Left kidney (tissue), 2 donors: ENCODE measurements around the gene ATG4B. TPM values are rescaled to one million over a fixed set of nuclear protein-coding genes. Genes with fewer than 3 reads are reported as not detected.

ENCODE experiments used
- DNase-seq: peaks from one replicate; pipeline ENCODE4 v3.0.0-alpha.2; 2013
- polyA plus RNA-seq: library from polyadenylated mRNA; unstranded; fragments of 120-200 nt; gene quantifications from one replicate; pipeline ENCODE4 v1.2.1, GENCODE V29; 2013; ENCODE audit not compliant: insufficient read length

Gene ATG4B
- polyA plus RNA-seq, 1 donor = 105 TPM

DNA sequence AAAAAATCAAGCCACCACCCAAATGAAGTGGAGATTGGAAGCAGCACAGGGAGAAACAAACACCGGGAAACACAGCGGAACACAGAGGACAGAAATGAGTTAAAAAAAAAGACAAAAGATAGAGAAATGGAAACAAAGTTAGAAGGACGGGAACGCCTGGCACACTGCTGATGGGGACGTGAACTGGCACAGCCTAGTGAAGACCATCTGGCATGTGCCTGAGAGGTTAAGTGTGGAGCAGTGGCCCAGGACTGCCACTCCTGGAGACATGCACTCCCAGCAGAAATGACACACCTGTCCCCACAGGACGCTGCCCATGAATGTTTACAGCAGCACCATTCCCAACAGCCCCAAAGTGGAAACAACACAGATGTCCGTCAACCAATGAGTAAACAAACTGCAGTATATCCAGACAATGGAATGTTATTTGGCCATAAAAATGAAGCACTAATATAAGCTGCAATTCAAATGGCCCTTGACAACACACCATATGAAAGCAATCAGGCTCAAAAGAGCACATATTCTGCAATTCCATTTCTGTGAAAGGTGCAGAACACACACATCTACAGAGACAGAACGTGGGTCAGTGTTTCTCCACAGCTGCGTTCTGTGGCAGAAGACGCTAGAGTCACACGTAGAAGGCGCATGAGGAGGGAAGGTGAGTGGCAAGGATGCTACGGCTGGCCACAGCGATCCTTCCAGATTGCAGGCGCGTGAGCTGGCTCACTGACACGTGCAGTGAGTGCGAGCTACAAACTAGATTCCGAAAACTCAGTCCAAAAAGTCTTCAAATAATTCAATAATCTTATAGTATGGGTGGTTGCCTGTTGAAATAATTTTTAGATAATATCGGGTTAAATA, 25.1 kb upstream of the ATG4B start:
- DNase-seq = no peak

- no peak for DNase-seq
These were observed 24.3 kb upstream of the ATG4B start for GRCh38 chr2:241613017-241613780.

- no peak for DNase-seq
These were observed 22.5 kb upstream of the ATG4B start for GRCh38 chr2:241615041-241615440.

DNA sequence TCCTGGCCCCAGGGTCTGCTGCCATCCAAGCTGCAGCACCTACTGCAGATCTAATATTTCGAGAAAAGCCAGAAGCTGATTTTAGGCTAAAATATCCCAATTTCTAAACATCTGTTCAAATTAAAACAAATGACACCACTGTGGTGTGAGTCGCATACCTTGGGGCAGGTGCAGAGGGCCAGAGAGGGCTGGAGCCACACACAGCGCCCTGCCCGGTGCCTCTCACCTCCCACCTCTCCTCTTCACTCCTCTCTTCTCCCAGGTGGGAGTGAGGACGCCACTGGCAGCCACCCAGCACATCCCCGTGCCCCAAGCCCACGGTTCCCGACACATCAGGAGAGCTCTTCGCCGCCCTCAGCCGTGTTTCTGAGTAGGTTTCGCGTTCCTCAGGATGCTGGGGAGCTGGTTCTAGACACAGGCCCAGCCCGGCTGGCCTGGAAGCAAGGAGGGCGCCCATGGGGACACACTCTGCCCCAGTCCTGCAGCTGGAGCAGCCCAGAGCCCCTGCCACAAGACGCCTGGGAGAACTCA, 21.9 kb upstream of the ATG4B start:
- no peak for DNase-seq

- no peak for DNase-seq
These were observed 21.0 kb upstream of the ATG4B start for GRCh38 chr2:241616168-241617125.

GRCh38 chr2:241617431-241618154, 19.9 kb upstream of the ATG4B start:
- no peak for DNase-seq

DNA sequence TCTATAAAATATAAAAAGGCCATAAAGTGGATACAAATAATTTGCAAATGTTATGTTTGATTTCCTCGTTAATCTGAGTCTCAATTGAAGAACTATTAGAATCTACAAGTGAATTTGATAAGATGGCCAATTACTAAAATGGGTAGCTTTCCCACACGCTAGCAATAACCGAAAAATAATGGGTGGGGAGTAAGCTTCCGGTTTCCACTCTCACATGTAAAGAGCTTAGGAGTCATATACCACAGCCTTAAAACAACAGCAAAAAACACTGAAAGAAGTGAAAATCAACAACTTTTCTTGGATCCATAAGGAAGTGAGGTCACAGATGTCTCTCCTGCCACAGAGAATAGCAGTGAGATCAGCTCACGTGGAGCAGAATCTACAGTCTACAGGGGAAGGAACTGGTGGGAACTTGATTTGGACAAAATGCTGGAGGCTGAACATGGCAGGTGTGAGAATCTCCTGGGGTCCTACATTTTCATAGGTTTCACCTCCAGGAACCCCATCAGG, 19.1 kb upstream of the ATG4B start:
- no peak for DNase-seq

- no peak for DNase-seq
These were observed 18.7 kb upstream of the ATG4B start for GRCh38 chr2:241618829-241619228.

- DNase-seq = no peak
These were observed 17.7 kb upstream of the ATG4B start for GRCh38 chr2:241619597-241620418.

DNA sequence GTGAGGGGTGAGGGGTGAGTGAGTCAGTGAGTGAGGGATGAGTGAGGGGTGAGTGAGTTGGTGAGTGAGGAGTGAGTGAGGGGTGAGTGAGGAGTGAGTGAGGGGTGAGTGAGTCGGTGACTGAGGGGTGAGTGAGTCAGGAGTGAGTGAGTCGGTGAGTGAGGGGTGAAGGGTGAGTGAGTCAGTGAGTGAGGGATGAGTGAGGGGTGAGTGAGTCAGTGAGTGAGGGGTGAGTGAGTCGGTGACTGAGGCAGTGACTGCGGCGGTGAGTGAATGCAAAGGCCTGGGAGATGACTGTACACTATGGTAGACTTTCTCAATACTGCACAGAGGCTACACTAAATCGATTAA, 17.1 kb upstream of the ATG4B start:
- no peak for DNase-seq

DNA sequence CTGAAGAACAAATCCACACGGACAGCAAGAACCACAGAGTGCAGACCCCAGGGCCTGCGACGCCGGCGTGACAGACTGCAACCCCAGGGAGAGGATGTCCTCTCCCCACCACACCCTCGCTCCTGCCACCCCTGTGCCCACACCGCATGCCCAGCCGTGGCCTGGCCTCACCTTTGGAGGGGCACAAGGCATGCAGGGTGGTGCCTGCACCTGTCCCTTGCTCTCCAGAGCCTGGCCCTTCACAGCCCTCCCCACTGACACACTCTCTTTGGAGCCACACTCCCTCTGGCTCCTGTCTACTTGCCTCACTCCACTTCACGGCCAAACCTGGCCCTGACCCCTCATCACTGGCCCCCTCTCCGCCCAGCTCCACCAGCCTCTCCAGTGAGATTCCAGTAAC, 9.8 kb upstream of the ATG4B start:
- no peak for DNase-seq

DNA sequence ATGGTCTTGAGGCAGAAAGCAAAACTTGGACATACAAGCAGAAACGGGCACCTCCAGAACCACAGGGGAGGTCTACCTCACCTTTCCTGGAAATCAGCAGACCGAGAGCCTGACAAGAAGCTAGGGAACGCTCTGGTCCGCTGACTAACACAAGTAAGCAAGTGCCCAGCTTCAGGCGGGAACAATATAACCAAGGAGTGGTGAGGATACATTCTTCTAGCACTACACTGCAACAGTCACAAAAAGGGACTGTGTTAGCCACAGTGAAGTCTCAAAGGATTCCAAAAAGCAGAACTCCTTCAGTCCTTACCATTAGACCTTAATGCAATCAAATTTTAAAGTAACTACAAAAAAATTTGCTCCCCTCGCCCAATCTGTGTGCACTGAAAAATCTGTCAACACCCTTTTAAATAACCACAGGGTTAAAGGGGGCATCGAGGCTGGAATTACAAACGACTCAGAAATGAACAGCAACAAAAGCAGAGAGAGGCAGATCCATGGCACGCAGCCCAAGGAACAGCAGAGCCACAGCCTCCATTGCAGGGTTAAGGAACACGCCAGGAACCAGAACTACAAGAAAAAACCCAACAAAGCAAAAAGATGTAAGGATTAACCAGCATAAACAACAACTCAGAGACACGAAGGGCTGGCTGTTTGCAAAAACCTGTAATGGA, 7.6 kb upstream of the ATG4B start:
- DNase-seq = no peak

- DNase-seq = no peak
These were observed 4.8 kb upstream of the ATG4B start for GRCh38 chr2:241632478-241633325.

DNA sequence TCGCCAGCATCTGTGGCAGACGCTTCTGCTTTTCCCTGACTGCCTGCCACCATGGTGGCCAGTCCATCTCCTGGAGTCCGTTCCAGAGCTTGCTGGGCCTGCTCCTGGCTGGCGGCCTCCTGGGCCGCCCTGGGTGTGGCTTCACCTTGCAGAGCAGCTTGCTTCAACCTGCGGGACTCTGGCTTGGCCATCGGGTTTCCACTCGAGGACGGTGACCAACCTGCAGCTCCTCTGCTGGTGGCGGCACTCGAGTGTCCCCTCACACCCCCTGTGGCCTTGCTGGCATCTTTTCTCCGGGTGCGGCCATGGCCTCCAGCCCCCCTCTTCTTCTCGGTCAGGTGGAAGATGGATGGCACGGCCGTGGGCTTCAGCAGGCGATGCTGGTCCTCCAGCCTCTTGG, 3.9 kb upstream of the ATG4B start:
- no peak for DNase-seq

DNA sequence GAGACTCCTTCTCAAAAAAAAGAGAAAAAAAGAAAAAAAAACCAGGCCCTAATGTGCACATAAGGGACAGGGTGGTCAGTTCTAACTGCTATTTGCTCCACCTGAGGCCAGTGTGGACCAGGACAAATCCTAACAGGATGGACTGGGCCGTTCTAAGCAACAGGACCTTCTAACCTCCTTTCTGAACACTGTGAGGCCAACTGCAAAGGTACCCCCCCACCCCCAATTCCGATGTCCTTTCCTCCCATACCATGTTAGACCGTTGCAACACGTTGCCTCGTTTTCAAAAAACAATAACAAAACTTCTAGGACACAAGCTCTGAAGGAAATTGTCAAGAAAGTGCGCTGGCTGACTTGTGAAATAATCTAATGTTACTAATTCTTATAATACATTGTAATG, 1.7 kb upstream of the ATG4B start:
- no peak for DNase-seq

GRCh38 chr2:241636182-241637017, 1.1 kb upstream of the ATG4B start:
- DNase-seq = no peak

DNA sequence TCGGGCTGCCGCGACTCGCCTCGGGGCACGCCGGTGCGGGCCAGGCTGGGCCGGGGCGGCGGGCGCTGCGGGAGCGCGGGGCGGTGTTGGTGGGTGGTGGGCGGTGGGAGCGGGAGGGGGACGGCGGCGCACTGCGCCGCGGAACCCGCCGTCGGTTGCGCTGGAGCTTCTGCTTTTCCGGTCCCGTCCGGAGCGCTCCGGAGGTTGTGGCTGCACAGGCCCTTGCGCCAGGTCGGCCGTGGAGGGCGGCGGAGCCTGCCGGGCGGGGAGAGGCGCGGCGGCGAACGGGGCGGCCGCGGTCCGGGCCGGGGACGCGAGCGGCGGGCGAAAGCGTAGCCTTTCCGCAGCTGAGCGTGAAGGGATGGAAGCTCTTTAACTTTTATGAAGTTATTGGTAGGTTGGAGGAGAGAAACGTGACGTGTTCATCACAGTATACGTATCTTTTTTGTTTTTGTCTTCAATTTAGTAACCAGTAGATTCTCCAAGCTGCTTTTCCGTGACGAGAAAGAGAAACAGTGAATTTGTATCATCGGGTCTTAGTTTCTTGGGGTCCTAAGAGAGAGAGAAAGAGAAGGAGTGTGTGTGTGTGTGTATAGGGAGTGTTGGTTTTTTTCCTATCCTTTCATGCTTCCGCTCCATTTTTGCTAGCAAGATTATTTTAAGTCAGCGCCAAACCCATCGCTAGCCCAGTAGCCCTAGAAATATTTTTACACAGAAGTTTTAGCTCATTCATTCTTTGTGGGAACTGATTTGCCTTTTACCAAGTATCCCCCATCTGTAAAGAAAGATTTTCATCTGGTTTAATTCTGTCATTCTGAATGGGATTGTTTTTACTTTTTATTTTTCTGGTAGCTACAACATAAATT, 535 bp downstream of the ATG4B start:
- DNase-seq = no peak
